Body of pancreas (tissue), 4 donors: ENCODE results near the gene LIX1L. TPM values are rescaled to one million over a fixed set of nuclear protein-coding genes. Genes with fewer than 3 reads are reported as not detected.

Source experiments
- ATAC-seq: fragments of 150-250 bp; one replicate; pipeline ENCODE4 v1.9.1; 2016
- DNase-seq, 4 donors: peaks; one replicate each; pipeline ENCODE4 v3.0.0-alpha.2; 2019
- H3K27ac ChIP-seq, 4 donors: fragments of 200-600 bp; sonication (generic); 1 replicate in 3 of 4; 2 replicates in 1 of 4; pipeline versions ENCODE4 v1.5.1 to v1.6.1; 2016 to 2019; ENCODE audit warnings: mild to moderate bottlenecking in 1 of 4, mixed read lengths in 1 of 4, moderate library complexity in 1 of 4
- H3K27me3 ChIP-seq, 2 donors: fragments of 200-600 bp; sonication (generic); one replicate each; pipeline ENCODE4 v1.6.0; 2016; ENCODE audit warnings: mild to moderate bottlenecking in 1 of 2
- H3K36me3 ChIP-seq, 2 donors: fragments of 200-600 bp; sonication (generic); replicated peaks in 1 of 2; 2 replicates each; pipeline ENCODE4 v1.5.1; 2016; ENCODE audit warnings: low read depth in 2 of 2; ENCODE audit not compliant: insufficient read depth in 1 of 2
- H3K4me1 ChIP-seq: fragments of 200-600 bp; sonication (generic); one replicate; pipeline ENCODE4 v1.6.0; 2016
- H3K4me3 ChIP-seq, 2 donors: fragments of 200-600 bp; sonication (generic); 1 replicate in 1 of 2; 2 replicates in 1 of 2; pipeline ENCODE4 v1.5.1; 2016 to 2019
- H3K9me3 ChIP-seq, 3 donors: fragments of 200-600 bp; sonication (generic); 1 replicate in 2 of 3; 2 replicates in 1 of 3; pipeline ENCODE4 v1.5.1; 2016
- POLR2A ChIP-seq, 3 donors: fragments of 450-650 bp; IDR thresholded peaks; one replicate each; pipeline ENCODE4 v1.6.1; 2016; ENCODE audit warnings: antibody characterized with exemption in 3 of 3, mild to moderate bottlenecking in 2 of 3
- WGBS, 2 donors: methylation state at CpG; one replicate each; pipeline ENCODE4 v1.1.5; 2017; 5-methylcytosine and 5-hydroxymethylcytosine counted together
- intact Hi-C: fragments of 100-400 bp; cut with DNase I; formaldehyde crosslinking; loops from one replicate; pipeline ENCODE4 v1.15.1; 2023
- total RNA-seq, 2 donors: library from RNA; depleted of rRNA; stranded (reverse); fragments of >200 nt; gene quantifications; one replicate each; pipeline ENCODE4 v1.1.0, GENCODE V29; 2016
- TF ChIP-seq, protein P1 (sequence below), 7 experiments: fragments of 450-650 bp in 4 of 7; fragments of 200-600 bp in 3 of 7; sonication (generic) in 3 of 7; IDR thresholded peaks; one replicate each; pipeline ENCODE4 v1.5.1; 2016 to 2019; ENCODE audit warnings: antibody characterized with exemption in 7 of 7

The LIX1L gene
- total RNA-seq, 2 donors from 2014 or later = 8.3 to 16.5 TPM

GRCh38 chr1:145951526-145951925 is 6.3 kb downstream of the LIX1L start:
- DNase-seq (no peak), ATAC-seq (no peak)
- H3K27me3 ChIP-seq = no peaks in the 10 kb centered on the region
- H3K9me3 ChIP-seq = no peaks in the 10 kb centered on the region
- H3K27ac ChIP-seq = no peak overlapping the region
- peaks cover 24% of the 10 kb centered on the region for H3K4me1 ChIP-seq
- WGBS, 2 donors = 61 to 74% methylated on average over 1 of the region's 1 CpG
- no peaks in the 10 kb centered on the region for H3K36me3 ChIP-seq
- TF ChIP-seq, protein P1, sequence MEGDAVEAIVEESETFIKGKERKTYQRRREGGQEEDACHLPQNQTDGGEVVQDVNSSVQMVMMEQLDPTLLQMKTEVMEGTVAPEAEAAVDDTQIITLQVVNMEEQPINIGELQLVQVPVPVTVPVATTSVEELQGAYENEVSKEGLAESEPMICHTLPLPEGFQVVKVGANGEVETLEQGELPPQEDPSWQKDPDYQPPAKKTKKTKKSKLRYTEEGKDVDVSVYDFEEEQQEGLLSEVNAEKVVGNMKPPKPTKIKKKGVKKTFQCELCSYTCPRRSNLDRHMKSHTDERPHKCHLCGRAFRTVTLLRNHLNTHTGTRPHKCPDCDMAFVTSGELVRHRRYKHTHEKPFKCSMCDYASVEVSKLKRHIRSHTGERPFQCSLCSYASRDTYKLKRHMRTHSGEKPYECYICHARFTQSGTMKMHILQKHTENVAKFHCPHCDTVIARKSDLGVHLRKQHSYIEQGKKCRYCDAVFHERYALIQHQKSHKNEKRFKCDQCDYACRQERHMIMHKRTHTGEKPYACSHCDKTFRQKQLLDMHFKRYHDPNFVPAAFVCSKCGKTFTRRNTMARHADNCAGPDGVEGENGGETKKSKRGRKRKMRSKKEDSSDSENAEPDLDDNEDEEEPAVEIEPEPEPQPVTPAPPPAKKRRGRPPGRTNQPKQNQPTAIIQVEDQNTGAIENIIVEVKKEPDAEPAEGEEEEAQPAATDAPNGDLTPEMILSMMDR (IDR thresholded peaks at IDR 0.05) = no peak
- no peak for TF ChIP-seq POLR2A (IDR thresholded peaks at IDR 0.05)
- intact Hi-C loops = no loop called here
- no peak overlapping the region for H3K4me3 ChIP-seq

- DNase-seq (no peak), ATAC-seq (no peak)
- H3K4me1 ChIP-seq = peaks cover 3% of the 10 kb centered on the region
- H3K27ac ChIP-seq = no peak overlapping the region
- H3K4me3 ChIP-seq = no peak overlapping the region
- H3K36me3 ChIP-seq = no peaks in the 10 kb centered on the region
- WGBS, 2 donors = 90 to 91% methylated on average over 4 of the region's 4 CpGs
- intact Hi-C loops = no loop called here
- H3K9me3 ChIP-seq = no peaks in the 10 kb centered on the region
- H3K27me3 ChIP-seq = no peaks in the 10 kb centered on the region
- no peak for TF ChIP-seq POLR2A (IDR thresholded peaks at IDR 0.05)
- TF ChIP-seq, protein P1 (IDR thresholded peaks at IDR 0.05) = no peak
Observed at GRCh38 chr1:145949219-145949618, 8.6 kb downstream of the LIX1L start.

GRCh38 chr1:145947551-145947950 is 10.3 kb downstream of the LIX1L start:
- Histone ChIP-seq H3K4me3 (no peak overlapping the region), H3K9me3 (no peaks in the 10 kb centered on the region), H3K27me3 (no peaks in the 10 kb centered on the region), H3K4me1 (no peaks in the 10 kb centered on the region), H3K27ac (no peak overlapping the region), H3K36me3 (no peaks in the 10 kb centered on the region)
- no peak for ATAC-seq
- TF ChIP-seq, protein P1 (IDR thresholded peaks at IDR 0.05) = no peak
- TF ChIP-seq POLR2A (IDR thresholded peaks at IDR 0.05) = no peak
- intact Hi-C loops = no loop called here
- DNase-seq = no peak
- WGBS, 2 donors = 75 to 84% methylated on average over 4 of the region's 4 CpGs

DNA sequence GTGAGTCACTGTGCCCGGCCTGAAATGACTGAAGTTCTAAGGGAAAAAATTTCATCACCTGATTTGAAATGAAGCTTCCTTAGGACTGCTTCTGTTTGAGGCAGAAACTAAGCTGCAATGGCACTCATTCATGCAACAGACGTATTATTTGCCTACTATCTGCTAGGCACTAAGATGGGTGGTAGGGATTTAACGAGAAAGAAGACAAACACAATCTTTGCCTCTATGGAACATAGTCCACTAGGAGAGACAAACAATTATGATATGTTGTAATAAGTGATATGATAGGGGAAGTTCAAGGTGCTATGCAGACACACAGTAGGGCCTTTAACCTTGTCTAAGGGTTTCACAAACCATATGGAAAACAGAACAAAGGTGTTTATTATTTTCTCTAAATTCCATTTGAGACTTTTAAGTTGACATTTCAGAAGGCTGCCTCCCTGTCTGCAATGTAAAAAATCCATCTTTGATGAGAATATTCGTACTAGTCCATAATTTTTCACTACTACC is 11.3 kb downstream of the LIX1L start:
- Histone ChIP-seq H3K27ac (no peak overlapping the region), H3K27me3 (no peaks in the 10 kb centered on the region), H3K36me3 (no peaks in the 10 kb centered on the region), H3K9me3 (no peaks in the 10 kb centered on the region), H3K4me3 (no peak overlapping the region), H3K4me1 (no peaks in the 10 kb centered on the region)
- intact Hi-C loops = no loop called here
- ATAC-seq (no peak), DNase-seq (no peak)
- TF ChIP-seq, protein P1 (IDR thresholded peaks at IDR 0.05) = no peak
- no peak for TF ChIP-seq POLR2A (IDR thresholded peaks at IDR 0.05)
- 88 to 91% methylated on average over 4 of the region's 4 CpGs for WGBS, 2 donors

GRCh38 chr1:145944532-145944931 is 13.3 kb downstream of the LIX1L start:
- 90 to 100% methylated on average over 2 to 3 of the region's 3 CpGs for WGBS, 2 donors
- H3K4me1 ChIP-seq = no peaks in the 10 kb centered on the region
- H3K27me3 ChIP-seq = no peaks in the 10 kb centered on the region
- DNase-seq (no peak), ATAC-seq (no peak)
- no peak overlapping the region for H3K27ac ChIP-seq
- intact Hi-C loops = no loop called here
- no peaks in the 10 kb centered on the region for H3K9me3 ChIP-seq
- H3K36me3 ChIP-seq = no peaks in the 10 kb centered on the region
- TF ChIP-seq, protein P1 (IDR thresholded peaks at IDR 0.05) = no peak
- TF ChIP-seq POLR2A (IDR thresholded peaks at IDR 0.05) = no peak
- no peak overlapping the region for H3K4me3 ChIP-seq
